ENCODE results near the gene SEMA4G.

- no peak for TF ChIP-seq CTCF (conservative IDR thresholded peaks at IDR 0.05; ENCODE audit: low read length)
- no peak for TF ChIP-seq EZH2phosphoT487 (IDR thresholded peaks at IDR 0.05; ENCODE audit: borderline replicate concordance, low read depth, low read length)
These were observed 36.7 kb downstream of the SEMA4G start for GRCh38 chr10:101005869-101006567.

Measured in OCI-LY7 (cell line).